Activated CD4-positive, alpha-beta memory T cell treated with anti-CD3 and anti-CD28 coated beads for 36 hours (primary cell): ENCODE measurements around the gene CLDN16. TPM values are rescaled to one million over a fixed set of nuclear protein-coding genes. Genes with fewer than 3 reads are reported as not detected.

Experiments used
- CTCF ChIA-PET: fragments of 350-600 bp; sonication (Branson Sonifier 250); formaldehyde crosslinking; loops from one replicate; lab custom pipeline; 2021; ENCODE audit warnings: antibody characterized with exemption, inconsistent platforms; lab: Charles Lee
- POLR2A ChIA-PET: fragments of 350-600 bp; sonication (Branson Sonifier 250); formaldehyde crosslinking; loops from one replicate; lab custom pipeline; 2021; ENCODE audit warnings: antibody characterized with exemption; lab: Charles Lee
- DNase-seq: peaks from one replicate; pipeline ENCODE4 v3.0.0-alpha.2; 2020
- H3K27ac Mint-ChIP-seq: one replicate; pipeline ENCODE4 v1.8.0; 2021; ENCODE audit warnings: mixed read lengths
- H3K27me3 Mint-ChIP-seq: one replicate; pipeline ENCODE4 v1.8.0; 2021; ENCODE audit warnings: mixed read lengths
- H3K36me3 Mint-ChIP-seq: one replicate; pipeline ENCODE4 v1.8.0; 2021; ENCODE audit warnings: mixed read lengths
- H3K4me1 Mint-ChIP-seq: one replicate; pipeline ENCODE4 v1.8.0; 2021; ENCODE audit warnings: low read depth, mixed read lengths
- H3K4me3 Mint-ChIP-seq: one replicate; pipeline ENCODE4 v1.8.0; 2021; ENCODE audit warnings: mild to moderate bottlenecking, mixed read lengths
- H3K9me3 Mint-ChIP-seq: one replicate; pipeline ENCODE4 v1.8.0; 2021; ENCODE audit warnings: mixed read lengths
- intact Hi-C: fragments of 100-400 bp; cut with micrococcal nuclease; formaldehyde crosslinking; loops from one replicate; pipeline ENCODE4 v1.15.1; 2023
- total RNA-seq, 2 experiments: library from RNA; stranded (reverse); gene quantifications; one replicate each; pipeline ENCODE4 v1.2.3, GENCODE V29; 2021

CLDN16 gene
- total RNA-seq, 2 experiments from 2014 or later = not detected

DNA sequence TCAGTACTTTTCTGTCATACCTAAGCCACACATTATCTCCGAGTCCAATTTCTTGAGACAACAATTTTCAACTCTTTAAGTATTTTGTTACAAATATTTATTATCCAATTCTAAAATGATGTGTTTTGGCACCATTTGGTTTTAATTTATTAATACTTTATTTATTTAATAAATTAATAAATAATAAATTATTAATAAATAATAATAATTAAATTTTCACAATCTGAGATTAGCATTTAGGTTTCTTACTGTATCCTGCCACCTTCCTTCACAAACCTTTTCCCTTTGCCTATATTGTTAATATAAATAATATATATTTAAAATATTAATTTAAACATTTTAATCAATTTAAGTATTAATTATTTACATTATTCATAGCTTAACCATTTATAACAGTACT, 37.9 kb downstream of the CLDN16 start:
- intact Hi-C loops = loop anchor here (2.0 kb wide), 1 partner anchor 459 kb away; no protein-coding TSS in a partner anchor
- no peaks in the 10 kb centered on the region for H3K9me3 Mint-ChIP-seq
- H3K4me1 Mint-ChIP-seq = peaks cover 8% of the 10 kb centered on the region
- POLR2A ChIA-PET = no interaction called here
- H3K27me3 Mint-ChIP-seq = no peaks in the 10 kb centered on the region
- H3K4me3 Mint-ChIP-seq = no peak overlapping the region
- no peaks in the 10 kb centered on the region for H3K36me3 Mint-ChIP-seq
- DNase-seq = no peak
- CTCF ChIA-PET = interaction anchor here (0.6 to 3.6 kb wide), 13 partner anchors 11 to 465 kb away, joined by 3 to 27 read pairs (median 3); partner anchors contain the start of gene IL1RAP
- H3K27ac Mint-ChIP-seq = no peak overlapping the region

DNA sequence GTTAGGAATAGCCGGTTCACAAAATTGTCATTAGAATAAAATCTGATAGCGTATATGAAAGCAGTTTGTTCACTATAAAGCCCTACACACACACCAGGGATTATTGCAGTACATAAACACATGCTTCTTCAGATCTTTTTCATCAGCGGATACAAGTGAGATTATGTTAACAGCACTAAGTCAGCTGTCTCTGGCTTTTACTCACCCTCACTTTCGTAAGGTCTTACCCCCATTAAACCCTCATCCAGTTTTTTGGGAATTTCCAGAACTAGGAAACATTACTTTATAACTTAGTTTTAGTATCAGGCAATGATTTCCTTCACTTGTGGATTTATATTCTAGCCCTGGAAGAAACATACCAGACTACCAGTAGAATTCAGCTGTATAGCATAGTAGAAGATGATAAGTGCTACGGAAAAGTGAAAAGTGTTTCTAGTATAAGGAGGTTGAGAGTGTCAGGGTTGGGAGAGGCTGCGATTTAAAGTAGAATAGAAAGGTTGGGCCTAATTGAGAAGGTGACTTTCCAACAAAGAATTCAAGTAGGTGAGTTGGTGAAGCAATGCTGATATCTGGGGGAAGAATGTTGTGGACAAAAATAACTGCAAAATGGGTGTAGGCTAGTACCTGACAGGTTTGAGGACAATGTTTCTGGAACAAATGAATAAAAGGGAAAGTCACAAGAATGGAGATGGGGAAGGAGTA, 39.0 kb downstream of the CLDN16 start:
- DNase-seq = no peak
- H3K36me3 Mint-ChIP-seq = no peaks in the 10 kb centered on the region
- no peaks in the 10 kb centered on the region for H3K27me3 Mint-ChIP-seq
- H3K4me3 Mint-ChIP-seq = no peak overlapping the region
- H3K4me1 Mint-ChIP-seq = peaks cover 8% of the 10 kb centered on the region
- CTCF ChIA-PET = interaction anchor here (0.6 to 3.3 kb wide), 4 partner anchors 436 to 466 kb away, joined by 3 to 19 read pairs (median 3); no protein-coding TSS in a partner anchor
- no peak overlapping the region for H3K27ac Mint-ChIP-seq
- POLR2A ChIA-PET = no interaction called here
- H3K9me3 Mint-ChIP-seq = no peaks in the 10 kb centered on the region
- intact Hi-C loops = no loop called here

DNA sequence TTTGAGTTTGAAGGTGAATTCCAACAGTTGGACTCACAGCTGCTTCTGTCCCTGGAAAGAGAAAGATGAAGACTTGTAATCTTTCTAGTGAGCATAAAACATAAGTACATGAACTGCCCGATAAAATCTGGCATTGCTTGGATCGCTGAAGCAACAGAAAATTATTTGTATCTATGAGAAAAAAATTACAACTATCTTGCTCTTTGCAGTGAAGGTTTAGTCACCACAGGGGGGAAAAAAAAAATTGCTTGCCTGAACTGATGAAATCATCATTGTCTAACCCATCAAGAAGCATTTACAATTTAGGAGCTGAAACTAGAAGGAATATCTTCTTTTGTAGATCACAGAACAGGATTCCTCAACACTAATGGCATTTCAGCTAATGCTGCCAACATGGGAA, 41.7 kb downstream of the CLDN16 start:
- CTCF ChIA-PET = no interaction called here
- Mint-ChIP-seq H3K36me3 (no peaks in the 10 kb centered on the region), H3K9me3 (no peaks in the 10 kb centered on the region), H3K4me3 (no peak overlapping the region), H3K27me3 (no peaks in the 10 kb centered on the region), H3K27ac (no peak overlapping the region), H3K4me1 (peaks cover 4% of the 10 kb centered on the region)
- intact Hi-C loops = no loop called here
- POLR2A ChIA-PET = no interaction called here
- no peak for DNase-seq

DNA sequence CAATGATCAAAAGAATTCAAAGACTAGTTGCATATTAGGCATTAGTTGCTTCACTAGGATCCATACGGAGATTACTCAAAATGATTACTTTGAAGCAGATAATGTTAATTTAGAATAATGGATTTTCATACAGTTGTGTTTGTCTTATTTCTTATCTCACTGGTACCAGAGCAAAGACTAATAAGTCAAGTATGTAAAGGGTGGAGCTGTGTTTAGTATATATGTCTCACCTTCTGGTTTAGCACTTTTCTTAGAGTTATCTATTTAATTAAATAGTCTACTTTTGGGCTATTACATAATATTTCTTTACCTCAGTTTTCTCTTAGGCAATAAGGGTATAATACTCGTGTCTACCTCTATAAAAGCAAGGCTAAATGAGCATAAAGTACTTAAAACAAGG, 42.9 kb downstream of the CLDN16 start:
- intact Hi-C loops = no loop called here
- no peak overlapping the region for H3K4me3 Mint-ChIP-seq
- no peaks in the 10 kb centered on the region for H3K9me3 Mint-ChIP-seq
- H3K4me1 Mint-ChIP-seq = no peaks in the 10 kb centered on the region
- H3K27me3 Mint-ChIP-seq = peaks cover 4% of the 10 kb centered on the region
- DNase-seq = no peak
- CTCF ChIA-PET = interaction anchor here (0.8 kb wide), 1 partner anchor 266 kb away, joined by 3 read pairs; no protein-coding TSS in a partner anchor
- POLR2A ChIA-PET = no interaction called here
- no peak overlapping the region for H3K27ac Mint-ChIP-seq
- no peaks in the 10 kb centered on the region for H3K36me3 Mint-ChIP-seq

DNA sequence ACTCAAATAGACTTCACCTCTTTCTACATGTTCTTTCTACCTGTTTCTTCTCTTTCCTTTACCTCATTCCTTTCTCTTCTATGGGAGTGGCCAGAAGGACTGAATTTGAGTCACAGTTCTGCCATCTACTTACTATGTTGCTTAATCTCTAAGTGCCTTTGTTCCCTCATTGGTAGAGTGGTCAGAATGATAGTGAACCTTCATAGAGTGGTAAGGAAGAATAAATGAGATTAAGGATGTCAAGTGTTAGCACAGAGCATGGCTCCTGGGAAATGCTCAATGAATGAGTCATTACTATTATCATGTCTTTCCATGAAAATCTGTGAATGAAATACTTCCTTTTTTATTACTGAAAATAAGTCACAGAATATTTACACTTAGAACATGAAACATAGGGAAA, 44.3 kb downstream of the CLDN16 start:
- no peak for DNase-seq
- Mint-ChIP-seq H3K4me3 (no peak overlapping the region), H3K9me3 (no peaks in the 10 kb centered on the region), H3K27me3 (peaks cover 11% of the 10 kb centered on the region), H3K4me1 (no peaks in the 10 kb centered on the region), H3K27ac (no peak overlapping the region), H3K36me3 (no peaks in the 10 kb centered on the region)
- intact Hi-C loops = no loop called here
- ChIA-PET CTCF (no interaction called here), POLR2A (no interaction called here)

DNA sequence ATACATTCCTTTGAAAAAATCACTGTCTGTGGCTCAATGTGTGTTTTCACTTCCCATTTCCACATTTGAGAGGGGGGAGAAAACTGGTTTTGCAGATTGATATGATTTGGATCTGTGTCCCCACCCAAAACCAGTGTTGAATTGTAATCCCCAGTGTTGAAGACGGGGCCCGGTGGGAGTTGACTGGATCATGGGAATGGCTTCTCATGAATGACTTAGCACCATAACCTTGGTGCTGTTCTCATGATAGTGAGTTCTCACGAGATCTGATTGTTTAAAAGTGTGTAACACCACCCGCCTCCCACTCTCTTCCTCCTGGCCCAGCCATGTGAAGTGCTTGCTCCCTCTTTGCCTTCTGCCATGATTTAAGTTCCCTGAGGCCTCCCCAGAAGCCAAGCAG, 45.7 kb downstream of the CLDN16 start:
- ChIA-PET POLR2A (no interaction called here), CTCF (no interaction called here)
- intact Hi-C loops = no loop called here
- Mint-ChIP-seq H3K36me3 (no peaks in the 10 kb centered on the region), H3K27ac (no peak overlapping the region), H3K27me3 (peaks cover 11% of the 10 kb centered on the region), H3K9me3 (no peaks in the 10 kb centered on the region), H3K4me3 (no peak overlapping the region), H3K4me1 (no peaks in the 10 kb centered on the region)
- no peak for DNase-seq

DNA sequence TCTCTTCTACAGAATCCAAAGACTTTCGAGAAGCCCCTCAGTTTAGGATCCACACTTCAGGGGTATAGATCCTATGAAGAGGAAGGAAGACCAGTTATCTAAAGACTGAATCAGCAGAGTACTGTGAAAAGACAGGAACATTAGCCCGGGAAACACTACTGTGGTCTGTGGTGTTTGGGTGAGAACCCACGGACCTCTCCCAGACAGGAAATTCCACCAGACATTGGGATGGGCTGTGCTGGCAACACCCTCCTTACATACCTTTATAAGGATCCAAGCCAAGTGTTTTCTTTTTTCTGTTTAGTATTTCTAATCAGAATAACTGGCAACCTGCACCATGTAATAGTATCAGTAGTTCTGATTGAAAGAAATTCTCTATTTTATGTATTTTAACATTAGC, 47.7 kb downstream of the CLDN16 start:
- intact Hi-C loops = no loop called here
- no peak for DNase-seq
- no peak overlapping the region for H3K4me3 Mint-ChIP-seq
- H3K36me3 Mint-ChIP-seq = no peaks in the 10 kb centered on the region
- H3K27ac Mint-ChIP-seq = no peak overlapping the region
- no peaks in the 10 kb centered on the region for H3K9me3 Mint-ChIP-seq
- peaks cover 11% of the 10 kb centered on the region for H3K27me3 Mint-ChIP-seq
- H3K4me1 Mint-ChIP-seq = no peaks in the 10 kb centered on the region
- POLR2A ChIA-PET = no interaction called here
- CTCF ChIA-PET = no interaction called here

DNA sequence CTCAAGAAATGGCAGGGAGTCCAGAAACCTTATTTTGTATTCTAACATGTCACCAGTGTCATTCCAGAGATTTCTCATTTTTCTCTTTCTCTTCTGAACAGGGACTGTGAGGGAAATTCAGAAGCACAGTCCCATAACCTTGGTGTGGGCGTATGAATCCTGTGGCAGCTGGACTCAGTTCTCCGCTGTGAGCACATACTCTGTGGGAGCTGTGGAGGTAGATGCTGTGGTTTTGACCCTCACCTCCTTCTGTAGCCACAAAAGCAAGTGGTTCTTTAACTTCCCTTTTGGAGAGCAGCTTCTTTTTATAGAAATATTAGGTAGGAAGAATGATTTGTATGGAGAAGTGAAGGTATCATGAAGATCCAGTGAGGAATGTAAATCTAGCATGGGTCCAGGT, 48.4 kb downstream of the CLDN16 start:
- ChIA-PET POLR2A (no interaction called here), CTCF (no interaction called here)
- no peak for DNase-seq
- Mint-ChIP-seq H3K36me3 (no peaks in the 10 kb centered on the region), H3K27ac (no peak overlapping the region), H3K4me1 (no peaks in the 10 kb centered on the region), H3K9me3 (no peaks in the 10 kb centered on the region), H3K4me3 (no peak overlapping the region), H3K27me3 (peaks cover 11% of the 10 kb centered on the region)
- intact Hi-C loops = no loop called here

DNA sequence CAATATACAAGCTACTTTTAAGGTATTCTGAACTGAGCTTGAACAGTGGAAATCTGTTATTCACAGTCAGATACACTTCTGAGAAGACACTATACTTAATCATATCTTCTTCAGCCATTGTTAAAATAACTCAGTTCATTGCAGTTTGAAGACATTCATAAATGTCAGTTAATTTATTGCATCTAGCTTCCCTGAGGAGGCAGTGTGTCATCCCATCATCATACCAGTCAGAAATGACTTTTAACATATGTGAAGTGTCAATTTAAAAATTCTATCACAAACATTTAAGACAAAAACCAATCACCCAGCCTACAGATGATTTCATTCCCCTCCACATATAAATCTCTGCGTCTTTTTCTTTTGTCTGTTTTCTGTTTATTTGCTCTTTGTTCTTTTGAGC, 54.3 kb downstream of the CLDN16 start:
- Mint-ChIP-seq H3K27me3 (no peaks in the 10 kb centered on the region), H3K36me3 (no peaks in the 10 kb centered on the region), H3K4me1 (peaks cover 12% of the 10 kb centered on the region), H3K27ac (no peak overlapping the region), H3K9me3 (no peaks in the 10 kb centered on the region), H3K4me3 (no peak overlapping the region)
- no peak for DNase-seq
- ChIA-PET CTCF (no interaction called here), POLR2A (no interaction called here)
- intact Hi-C loops = no loop called here

DNA sequence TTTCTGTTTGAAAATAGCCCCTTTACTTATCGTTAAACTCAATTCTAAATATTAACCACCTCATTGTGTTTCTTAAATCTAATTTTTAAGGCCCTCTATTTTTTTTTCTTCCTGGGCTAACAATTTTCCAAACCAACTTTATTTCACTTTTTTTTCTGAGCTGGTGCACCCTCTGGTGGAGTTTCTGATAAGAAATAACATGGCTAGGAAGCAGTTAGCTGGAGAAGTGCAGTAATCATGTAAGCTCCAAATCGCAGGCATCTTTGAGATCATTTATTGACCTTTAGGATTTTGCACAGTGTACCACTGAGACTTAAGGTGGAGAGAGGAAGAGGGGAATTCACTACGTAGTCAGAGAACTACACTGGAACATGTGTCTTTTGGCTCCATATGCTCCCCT, 55.3 kb downstream of the CLDN16 start:
- Mint-ChIP-seq H3K36me3 (no peaks in the 10 kb centered on the region), H3K4me3 (no peak overlapping the region), H3K27ac (no peak overlapping the region), H3K4me1 (peaks cover 14% of the 10 kb centered on the region), H3K27me3 (no peaks in the 10 kb centered on the region), H3K9me3 (no peaks in the 10 kb centered on the region)
- ChIA-PET POLR2A (no interaction called here), CTCF (interaction anchor here (0.7 kb wide), 1 partner anchor 176 kb away, joined by 3 read pairs; no protein-coding TSS in a partner anchor)
- DNase-seq = no peak
- intact Hi-C loops = no loop called here

DNA sequence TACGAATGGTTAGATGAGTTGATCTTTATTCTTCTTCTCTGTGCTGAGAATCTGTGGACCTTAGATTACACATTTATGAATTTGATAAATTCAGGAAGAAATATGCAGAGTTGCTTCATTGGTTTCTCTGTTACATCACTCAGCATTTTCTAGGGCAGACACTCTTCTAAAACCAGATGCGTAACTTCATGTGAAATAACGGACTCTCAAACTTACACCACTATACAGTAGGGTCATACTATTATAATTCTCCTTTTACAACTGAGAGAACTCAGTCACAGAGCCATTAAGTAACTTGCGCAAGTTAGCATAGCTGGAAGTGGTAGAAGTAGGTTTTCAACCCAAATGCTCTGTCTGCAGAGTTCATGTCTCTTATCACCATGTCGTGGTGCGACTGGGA, 56.0 kb downstream of the CLDN16 start:
- no peaks in the 10 kb centered on the region for H3K27me3 Mint-ChIP-seq
- ChIA-PET POLR2A (no interaction called here), CTCF (no interaction called here)
- peaks cover 14% of the 10 kb centered on the region for H3K4me1 Mint-ChIP-seq
- no peaks in the 10 kb centered on the region for H3K36me3 Mint-ChIP-seq
- no peak for DNase-seq
- H3K9me3 Mint-ChIP-seq = no peaks in the 10 kb centered on the region
- H3K27ac Mint-ChIP-seq = no peak overlapping the region
- intact Hi-C loops = no loop called here
- no peak overlapping the region for H3K4me3 Mint-ChIP-seq

DNA sequence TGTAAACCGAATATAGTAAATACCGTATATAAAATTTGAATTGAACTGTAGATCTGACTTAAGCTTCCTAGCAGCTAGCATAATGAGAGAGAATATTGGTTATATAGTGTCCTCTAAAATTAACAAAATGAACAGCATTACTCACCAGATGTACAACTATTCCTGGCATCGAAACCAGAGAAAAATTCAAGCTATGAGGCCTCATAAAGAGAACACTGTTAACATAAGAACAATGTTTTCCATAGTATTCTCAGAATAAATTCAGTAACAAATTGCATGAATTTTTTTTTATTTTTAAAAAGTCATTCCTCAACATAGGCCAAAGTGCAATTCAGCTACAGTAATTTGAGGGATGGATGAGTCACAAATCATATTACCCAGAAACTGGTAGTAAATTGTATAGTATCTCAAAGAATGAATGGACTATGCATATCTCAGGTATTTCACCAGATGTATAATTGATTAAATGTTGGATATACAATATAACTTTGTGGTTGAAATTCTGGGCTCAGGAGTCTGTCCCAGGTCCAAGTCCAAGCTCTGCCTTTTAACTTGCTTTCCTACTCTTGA, 56.7 kb downstream of the CLDN16 start:
- no peak overlapping the region for H3K4me3 Mint-ChIP-seq
- no peak for DNase-seq
- H3K9me3 Mint-ChIP-seq = no peaks in the 10 kb centered on the region
- ChIA-PET POLR2A (no interaction called here), CTCF (interaction anchor here (0.7 kb wide), 1 partner anchor 8 kb away, joined by 3 read pairs; no protein-coding TSS in a partner anchor)
- H3K4me1 Mint-ChIP-seq = peaks cover 14% of the 10 kb centered on the region
- H3K27me3 Mint-ChIP-seq = no peaks in the 10 kb centered on the region
- intact Hi-C loops = no loop called here
- no peak overlapping the region for H3K27ac Mint-ChIP-seq
- no peaks in the 10 kb centered on the region for H3K36me3 Mint-ChIP-seq
